CD4-positive, alpha-beta memory T cell (primary cell): ENCODE results near the gene METTL15. TPM values are rescaled to one million over a fixed set of nuclear protein-coding genes. Genes with fewer than 3 reads are reported as not detected.

Experiments used
- CTCF ChIA-PET: fragments of 350-600 bp; sonication (Branson Sonifier 250); formaldehyde crosslinking; loops from one replicate; lab custom pipeline; 2021; ENCODE audit warnings: inconsistent platforms; ENCODE audit not compliant: partially characterized antibody; lab: Charles Lee
- POLR2A ChIA-PET: fragments of 350-600 bp; sonication (Branson Sonifier 250); formaldehyde crosslinking; loops from one replicate; lab custom pipeline; 2021; ENCODE audit not compliant: partially characterized antibody; lab: Charles Lee
- DNase-seq, 5 donors: peaks; one replicate each; pipeline versions ENCODE4 v3.0.0 to v3.0.0-alpha.2; 2020 to 2022; ENCODE audit warnings: mixed read lengths in 1 of 5
- H3K27ac ChIP-seq: one replicate; pipeline ENCODE4 v1.7.0; 2013; ENCODE audit warnings: low read depth, low read length
- H3K27me3 ChIP-seq: 2 replicates; pipeline ENCODE4 v1.7.0; 2013; ENCODE audit warnings: mild to moderate bottlenecking, low read length, moderate library complexity; ENCODE audit not compliant: insufficient read depth
- H3K36me3 ChIP-seq: 2 replicates; pipeline ENCODE4 v1.7.0; 2013; ENCODE audit warnings: mild to moderate bottlenecking, low read length, moderate library complexity; ENCODE audit not compliant: insufficient read depth
- H3K4me1 ChIP-seq: 2 replicates; pipeline ENCODE4 v1.7.0; 2013; ENCODE audit warnings: mild to moderate bottlenecking, low read length, moderate library complexity; ENCODE audit not compliant: insufficient read depth
- H3K4me3 ChIP-seq, 2 donors: one replicate each; pipeline ENCODE4 v1.7.0; 2013; ENCODE audit warnings: low read length in 2 of 2, mild to moderate bottlenecking in 1 of 2
- H3K9me3 ChIP-seq, 2 donors: one replicate each; pipeline ENCODE4 v1.7.0; 2013; ENCODE audit warnings: low read length in 2 of 2, control low read depth in 1 of 2; ENCODE audit not compliant: control insufficient read depth in 1 of 2
- H3K27ac Mint-ChIP-seq, 7 donors: one replicate each; pipeline ENCODE4 v1.8.0; 2020 to 2021; ENCODE audit warnings: mixed read lengths in 7 of 7, mild to moderate bottlenecking in 6 of 7, inconsistent platforms in 3 of 7, moderate library complexity in 3 of 7
- H3K27me3 Mint-ChIP-seq, 2 donors: one replicate each; pipeline ENCODE4 v1.8.0; 2020 to 2021; ENCODE audit warnings: mixed read lengths in 2 of 2
- H3K36me3 Mint-ChIP-seq, 2 donors: one replicate each; pipeline ENCODE4 v1.8.0; 2020 to 2021; ENCODE audit warnings: mixed read lengths in 2 of 2, inconsistent platforms in 1 of 2, mild to moderate bottlenecking in 1 of 2
- H3K4me1 Mint-ChIP-seq, 4 donors: one replicate each; pipeline ENCODE4 v1.8.0; 2020 to 2021; ENCODE audit warnings: mixed read lengths in 4 of 4, mild to moderate bottlenecking in 1 of 4
- H3K4me3 Mint-ChIP-seq, 8 donors: one replicate each; pipeline ENCODE4 v1.8.0; 2020 to 2021; ENCODE audit warnings: mixed read lengths in 8 of 8, mild to moderate bottlenecking in 7 of 8, moderate library complexity in 6 of 8, inconsistent platforms in 3 of 8
- H3K9me3 Mint-ChIP-seq, 8 donors: one replicate each; pipeline ENCODE4 v1.8.0; 2020 to 2021; ENCODE audit warnings: mixed read lengths in 8 of 8, mild to moderate bottlenecking in 5 of 8, inconsistent platforms in 3 of 8, moderate library complexity in 1 of 8
- intact Hi-C: fragments of 100-400 bp; cut with micrococcal nuclease; formaldehyde crosslinking; loops from one replicate; pipeline ENCODE4 v1.15.1; 2023
- polyA plus RNA-seq, 2 donors: library from polyadenylated mRNA; unstranded; fragments of 300-500 nt; fragmentation: Illumina TruSeq; gene quantifications; one replicate each; pipeline ENCODE4 v1.2.3, GENCODE V29; 2021
- total RNA-seq, 2 experiments: library from RNA; stranded (reverse); gene quantifications; one replicate each; pipeline ENCODE4 v1.2.3, GENCODE V29; 2021

METTL15 gene
- total and polyA plus RNA-seq, 4 experiments from 2014 or later = 6.6 to 14.0 (median 9.5) TPM

DNA sequence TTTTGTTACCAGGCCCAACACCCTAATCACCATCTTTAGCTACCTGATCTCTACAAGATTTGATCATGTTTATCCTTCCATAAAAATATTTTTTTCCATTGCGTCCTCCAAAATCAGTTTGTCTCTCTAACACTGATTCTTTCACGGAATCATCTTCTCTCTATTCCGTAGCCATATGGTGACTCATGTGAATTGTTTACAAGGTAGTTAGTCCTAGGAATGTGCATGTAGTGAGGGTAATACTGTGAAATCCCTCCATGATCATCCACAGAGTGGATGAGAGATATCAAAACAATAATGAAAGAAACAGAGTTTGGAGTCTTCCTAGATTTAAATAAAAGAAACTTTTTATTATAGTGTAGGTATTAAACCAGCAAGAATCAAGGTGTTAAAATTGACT lies 230.2 kb downstream of the METTL15 start:
- Histone ChIP-seq H3K27me3 (no peaks in the 10 kb centered on the region), H3K36me3 (no peaks in the 10 kb centered on the region), H3K9me3 (peaks cover 0 to 7% of the 10 kb centered on the region in 2 donors), H3K4me3 (no peak overlapping the region), H3K4me1 (no peaks in the 10 kb centered on the region), H3K27ac (no peak overlapping the region)
- ChIA-PET CTCF (no interaction called here), POLR2A (no interaction called here)
- no peak for DNase-seq
- Mint-ChIP-seq H3K36me3 (peaks cover under 1 to 5% of the 10 kb centered on the region in 2 donors), H3K9me3 (peaks cover 7 to 41% (median 23%) of the 10 kb centered on the region in 8 donors), H3K4me3 (no peak overlapping the region), H3K27me3 (no peaks in the 10 kb centered on the region), H3K4me1 (no peaks in the 10 kb centered on the region), H3K27ac (peak overlapping the region in 1 of 7 donors; percentile 68)
- intact Hi-C loops = no loop called here

- intact Hi-C loops = no loop called here
- POLR2A ChIA-PET = no interaction called here
- no peak overlapping the region for H3K4me3 ChIP-seq
- H3K4me1 Mint-ChIP-seq = no peaks in the 10 kb centered on the region
- H3K27ac ChIP-seq = no peak overlapping the region
- H3K27me3 ChIP-seq = no peaks in the 10 kb centered on the region
- H3K27me3 Mint-ChIP-seq = no peaks in the 10 kb centered on the region
- peaks cover 0 to 5% of the 10 kb centered on the region in 2 donors for H3K36me3 Mint-ChIP-seq
- no peaks in the 10 kb centered on the region for H3K36me3 ChIP-seq
- no peak overlapping the region for H3K4me3 Mint-ChIP-seq
- CTCF ChIA-PET = interaction anchor here (1.5 kb wide), 1 partner anchor 12 kb away, joined by 3 read pairs; no protein-coding TSS in a partner anchor
- peaks cover 7 to 41% (median 23%) of the 10 kb centered on the region in 8 donors for H3K9me3 Mint-ChIP-seq
- DNase-seq = no peak
- no peaks in the 10 kb centered on the region for H3K4me1 ChIP-seq
- H3K27ac Mint-ChIP-seq = peak overlapping the region in 2 of 7 donors; percentile 30 to 54
- peaks cover 0 to 7% of the 10 kb centered on the region in 2 donors for H3K9me3 ChIP-seq
Measured at GRCh38 chr11:28339488-28339887, 231.3 kb downstream of the METTL15 start.

GRCh38 chr11:28342716-28343115 lies 234.5 kb downstream of the METTL15 start:
- H3K4me3 ChIP-seq = no peak overlapping the region
- Mint-ChIP-seq H3K9me3 (peaks cover 10 to 38% (median 24%) of the 10 kb centered on the region in 8 donors), H3K4me1 (no peaks in the 10 kb centered on the region), H3K27me3 (no peaks in the 10 kb centered on the region), H3K27ac (no peak overlapping the region), H3K4me3 (no peak overlapping the region), H3K36me3 (peaks cover 0 to 5% of the 10 kb centered on the region in 2 donors)
- H3K36me3 ChIP-seq = no peaks in the 10 kb centered on the region
- H3K27me3 ChIP-seq = no peaks in the 10 kb centered on the region
- no peaks in the 10 kb centered on the region for H3K4me1 ChIP-seq
- CTCF ChIA-PET = no interaction called here
- H3K27ac ChIP-seq = no peak overlapping the region
- DNase-seq = no peak
- peaks cover 0 to 7% of the 10 kb centered on the region in 2 donors for H3K9me3 ChIP-seq
- POLR2A ChIA-PET = no interaction called here
- intact Hi-C loops = no loop called here

DNA sequence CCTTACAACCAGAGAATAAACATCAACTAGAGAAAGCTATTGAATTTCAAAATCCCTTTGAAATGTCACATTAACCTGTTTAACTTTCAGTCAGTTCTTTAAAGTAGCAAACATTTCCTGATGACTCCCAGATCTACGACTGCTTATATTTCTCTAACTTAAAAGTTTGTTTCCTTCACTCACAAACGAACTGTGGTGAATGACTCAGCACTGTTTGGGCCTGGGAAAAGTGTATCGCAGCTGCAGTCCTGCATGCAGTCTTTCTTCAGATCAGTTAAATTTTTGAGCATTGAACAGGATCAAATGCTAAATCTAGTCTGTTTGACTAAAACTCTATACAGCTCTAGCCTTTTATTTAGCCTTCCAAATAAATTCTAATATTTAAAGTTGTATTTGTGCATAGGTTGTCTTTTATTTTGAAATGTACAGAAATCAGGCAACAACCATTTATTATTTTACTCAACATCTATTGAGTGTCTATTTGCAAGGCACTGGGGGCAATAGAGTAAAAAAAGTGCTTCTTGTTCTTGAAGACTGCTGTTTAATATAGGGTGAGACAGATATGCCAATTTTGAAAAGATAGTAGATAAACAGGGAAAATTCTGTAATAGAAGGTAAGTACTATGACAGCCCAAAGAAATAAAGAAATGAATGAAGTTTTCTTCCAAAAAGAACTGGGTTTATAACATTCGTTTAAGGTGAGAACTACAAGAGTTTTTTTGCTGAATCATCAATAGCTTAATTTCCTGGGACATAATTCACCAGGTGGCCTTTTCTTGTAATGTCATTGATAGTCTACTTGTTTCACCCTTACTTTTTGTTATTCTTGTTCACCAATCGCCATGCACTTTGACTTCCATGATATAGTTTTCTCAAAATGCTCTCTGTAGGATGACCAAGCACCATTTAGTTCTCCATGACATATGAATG lies 235.4 kb downstream of the METTL15 start:
- intact Hi-C loops = no loop called here
- ChIA-PET CTCF (no interaction called here), POLR2A (interaction anchor here (0.6 kb wide), 1 partner anchor 334 kb away, joined by 4 read pairs; no protein-coding TSS in a partner anchor)
- no peak for DNase-seq
- H3K4me1 Mint-ChIP-seq = no peaks in the 10 kb centered on the region
- no peak overlapping the region for H3K27ac Mint-ChIP-seq
- H3K4me3 Mint-ChIP-seq = no peak overlapping the region
- peaks cover 0 to 5% of the 10 kb centered on the region in 2 donors for H3K36me3 Mint-ChIP-seq
- Histone ChIP-seq H3K9me3 (peaks cover 0 to 7% of the 10 kb centered on the region in 2 donors), H3K36me3 (no peaks in the 10 kb centered on the region), H3K27me3 (no peaks in the 10 kb centered on the region), H3K27ac (no peak overlapping the region), H3K4me3 (no peak overlapping the region), H3K4me1 (no peaks in the 10 kb centered on the region)
- peaks cover 10 to 30% (median 21%) of the 10 kb centered on the region in 8 donors for H3K9me3 Mint-ChIP-seq
- no peaks in the 10 kb centered on the region for H3K27me3 Mint-ChIP-seq

DNA sequence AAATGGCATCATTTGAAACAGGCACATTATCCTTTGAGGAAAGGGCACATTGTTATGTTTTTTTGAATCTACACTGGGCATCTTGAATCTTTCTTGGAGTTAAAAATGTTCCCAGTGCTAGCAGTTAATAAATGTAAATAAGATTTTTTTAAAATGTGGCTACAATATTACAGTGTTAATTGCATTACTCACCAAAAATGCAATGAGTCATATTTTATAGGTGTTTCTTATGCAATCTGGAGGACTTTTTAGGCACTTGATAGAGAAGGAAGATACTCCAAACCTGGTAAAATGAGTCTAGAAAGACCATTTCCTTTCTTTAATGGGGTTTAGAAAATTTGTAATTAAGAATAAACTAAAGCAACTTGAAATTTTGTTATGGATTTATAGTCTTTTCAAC lies 238.0 kb downstream of the METTL15 start:
- H3K4me1 Mint-ChIP-seq = no peaks in the 10 kb centered on the region
- H3K9me3 ChIP-seq = no peaks in the 10 kb centered on the region

GRCh38 chr11:28346721-28347120 lies 238.5 kb downstream of the METTL15 start:
- Mint-ChIP-seq H3K36me3 (no peaks in the 10 kb centered on the region), H3K4me1 (no peaks in the 10 kb centered on the region), H3K27me3 (no peaks in the 10 kb centered on the region), H3K4me3 (no peak overlapping the region), H3K9me3 (peaks cover 0 to 8% (median 2%) of the 10 kb centered on the region in 8 donors), H3K27ac (no peak overlapping the region)
- no peak for DNase-seq
- Histone ChIP-seq H3K27me3 (no peaks in the 10 kb centered on the region), H3K4me3 (no peak overlapping the region), H3K27ac (no peak overlapping the region), H3K4me1 (no peaks in the 10 kb centered on the region), H3K36me3 (no peaks in the 10 kb centered on the region), H3K9me3 (no peaks in the 10 kb centered on the region)
- CTCF ChIA-PET = no interaction called here
- intact Hi-C loops = no loop called here
- POLR2A ChIA-PET = no interaction called here

More for the DNA sequence above, 238.0 kb downstream of the METTL15 start:
- CTCF ChIA-PET = no interaction called here
- Histone ChIP-seq H3K36me3 (no peaks in the 10 kb centered on the region), H3K27me3 (no peaks in the 10 kb centered on the region), H3K27ac (no peak overlapping the region), H3K4me3 (no peak overlapping the region), H3K4me1 (no peaks in the 10 kb centered on the region)
- peaks cover 0 to 9% (median 5%) of the 10 kb centered on the region in 8 donors for H3K9me3 Mint-ChIP-seq
- no peak overlapping the region for H3K27ac Mint-ChIP-seq
- no peaks in the 10 kb centered on the region for H3K27me3 Mint-ChIP-seq
- DNase-seq = no peak
- intact Hi-C loops = no loop called here
- POLR2A ChIA-PET = no interaction called here
- H3K4me3 Mint-ChIP-seq = no peak overlapping the region
- H3K36me3 Mint-ChIP-seq = no peaks in the 10 kb centered on the region

DNA sequence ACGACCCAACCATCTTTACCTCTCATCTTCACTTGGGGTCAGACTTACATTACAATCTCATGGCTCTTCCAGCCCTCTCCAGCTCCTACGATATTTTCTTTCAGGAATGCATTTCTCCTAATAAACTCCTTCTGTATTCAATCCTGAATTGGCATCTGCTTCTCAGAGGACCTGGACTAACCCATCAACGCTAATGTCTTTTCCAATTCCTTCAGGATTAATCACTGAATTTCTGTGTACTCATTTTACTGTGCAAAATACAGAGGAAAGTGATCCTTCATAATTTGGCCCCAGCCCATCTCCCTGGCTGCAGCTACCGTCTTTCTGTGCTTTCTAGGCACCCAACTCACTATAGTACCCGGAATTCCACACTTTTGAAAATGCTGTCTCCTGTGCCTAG lies 239.2 kb downstream of the METTL15 start:
- H3K4me3 ChIP-seq = no peak overlapping the region
- no peaks in the 10 kb centered on the region for H3K36me3 Mint-ChIP-seq
- H3K27ac Mint-ChIP-seq = no peak overlapping the region
- H3K27ac ChIP-seq = no peak overlapping the region
- no peaks in the 10 kb centered on the region for H3K4me1 ChIP-seq
- peaks cover 0 to 5% (median 1%) of the 10 kb centered on the region in 8 donors for H3K9me3 Mint-ChIP-seq
- H3K36me3 ChIP-seq = no peaks in the 10 kb centered on the region
- H3K4me1 Mint-ChIP-seq = no peaks in the 10 kb centered on the region
- no peak for DNase-seq
- H3K27me3 ChIP-seq = no peaks in the 10 kb centered on the region
- no peak overlapping the region for H3K4me3 Mint-ChIP-seq
- POLR2A ChIA-PET = no interaction called here
- intact Hi-C loops = no loop called here
- H3K9me3 ChIP-seq = no peaks in the 10 kb centered on the region
- CTCF ChIA-PET = no interaction called here
- no peaks in the 10 kb centered on the region for H3K27me3 Mint-ChIP-seq
